ENCODE data around the gene DRAXIN.

DRAXIN gene

DNA sequence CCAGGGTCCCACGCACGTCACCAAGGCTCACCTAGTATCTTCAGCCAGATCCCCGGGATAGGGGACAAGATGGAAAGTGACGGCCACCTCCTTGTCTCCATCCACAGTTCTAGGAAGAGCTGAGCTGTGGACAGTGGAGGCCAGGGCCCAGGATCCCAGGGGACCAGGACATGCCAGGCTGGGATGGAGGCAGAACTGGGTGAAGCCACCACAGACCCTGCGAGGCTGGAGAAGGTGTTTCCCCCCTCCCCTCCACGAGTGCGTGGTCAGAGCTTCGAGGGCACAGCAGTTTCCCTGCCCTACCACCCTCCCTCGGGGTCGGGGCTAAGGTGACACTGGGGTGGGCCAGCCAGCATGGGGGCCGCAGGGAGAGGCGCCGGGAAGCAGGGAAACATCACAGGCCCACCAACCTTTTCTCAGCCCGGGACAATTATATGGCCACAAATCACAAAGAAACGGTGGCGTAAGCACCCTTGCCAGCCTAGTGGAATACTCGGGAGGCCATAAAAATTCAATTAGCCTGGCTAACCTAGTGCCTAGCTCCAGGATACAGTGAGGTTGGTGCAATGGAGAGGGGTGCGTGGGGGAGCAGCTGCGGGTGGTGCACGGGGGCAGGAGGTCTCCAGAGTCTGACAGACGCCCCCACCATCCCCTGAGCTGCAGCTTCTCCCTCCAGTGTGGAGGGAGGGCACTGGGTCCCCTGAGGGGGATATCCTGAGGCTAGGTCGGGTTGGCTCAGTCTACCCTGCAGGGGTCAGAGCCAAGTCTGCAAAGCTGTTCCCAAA is 13.4 kb downstream of the DRAXIN start:
- H3K4me2 ChIP-seq (ENCODE audit: insufficient read depth, low read length) = no peak overlapping the region
- no peak for ATAC-seq (ENCODE audit: insufficient read depth, low read depth)
- no peaks in the 10 kb centered on the region for H3K27me3 ChIP-seq (ENCODE audit: insufficient read depth, low read length, poor library complexity)
- no peaks in the 10 kb centered on the region for H3K9me3 ChIP-seq (ENCODE audit: insufficient read depth, low read length, severe bottlenecking)
- TF ChIP-seq, protein P1, sequence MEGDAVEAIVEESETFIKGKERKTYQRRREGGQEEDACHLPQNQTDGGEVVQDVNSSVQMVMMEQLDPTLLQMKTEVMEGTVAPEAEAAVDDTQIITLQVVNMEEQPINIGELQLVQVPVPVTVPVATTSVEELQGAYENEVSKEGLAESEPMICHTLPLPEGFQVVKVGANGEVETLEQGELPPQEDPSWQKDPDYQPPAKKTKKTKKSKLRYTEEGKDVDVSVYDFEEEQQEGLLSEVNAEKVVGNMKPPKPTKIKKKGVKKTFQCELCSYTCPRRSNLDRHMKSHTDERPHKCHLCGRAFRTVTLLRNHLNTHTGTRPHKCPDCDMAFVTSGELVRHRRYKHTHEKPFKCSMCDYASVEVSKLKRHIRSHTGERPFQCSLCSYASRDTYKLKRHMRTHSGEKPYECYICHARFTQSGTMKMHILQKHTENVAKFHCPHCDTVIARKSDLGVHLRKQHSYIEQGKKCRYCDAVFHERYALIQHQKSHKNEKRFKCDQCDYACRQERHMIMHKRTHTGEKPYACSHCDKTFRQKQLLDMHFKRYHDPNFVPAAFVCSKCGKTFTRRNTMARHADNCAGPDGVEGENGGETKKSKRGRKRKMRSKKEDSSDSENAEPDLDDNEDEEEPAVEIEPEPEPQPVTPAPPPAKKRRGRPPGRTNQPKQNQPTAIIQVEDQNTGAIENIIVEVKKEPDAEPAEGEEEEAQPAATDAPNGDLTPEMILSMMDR (IDR thresholded peaks at IDR 0.05; ENCODE audit: borderline replicate concordance, extremely low read depth, low read length, poor library complexity, severe bottlenecking) = no peak
- no peak for TF ChIP-seq EZH2 (IDR thresholded peaks at IDR 0.05; ENCODE audit: borderline replicate concordance, low read depth, low read length, severe bottlenecking)
- no peak overlapping the region for H3K4me3 ChIP-seq (ENCODE audit: low read depth in 1 of 2, low read length in 2 of 2)
- no peak overlapping the region for H3K27ac ChIP-seq (ENCODE audit: low read length)
- H4K20me1 ChIP-seq (ENCODE audit: insufficient read depth, low read length) = peaks cover 3% of the 10 kb centered on the region
- H3K9ac ChIP-seq (ENCODE audit: low read depth, low read length) = no peak overlapping the region
- H2AFZ ChIP-seq (ENCODE audit: low read depth, low read length) = no peak overlapping the region
- DNase-seq = no peak
- no peaks in the 10 kb centered on the region for H3K79me2 ChIP-seq (ENCODE audit: insufficient read depth, low read length)
- no peaks in the 10 kb centered on the region for H3K4me1 ChIP-seq (ENCODE audit: insufficient read depth, low read length)
- no peaks in the 10 kb centered on the region for H3K36me3 ChIP-seq (ENCODE audit: insufficient read depth, low read length)

DNA sequence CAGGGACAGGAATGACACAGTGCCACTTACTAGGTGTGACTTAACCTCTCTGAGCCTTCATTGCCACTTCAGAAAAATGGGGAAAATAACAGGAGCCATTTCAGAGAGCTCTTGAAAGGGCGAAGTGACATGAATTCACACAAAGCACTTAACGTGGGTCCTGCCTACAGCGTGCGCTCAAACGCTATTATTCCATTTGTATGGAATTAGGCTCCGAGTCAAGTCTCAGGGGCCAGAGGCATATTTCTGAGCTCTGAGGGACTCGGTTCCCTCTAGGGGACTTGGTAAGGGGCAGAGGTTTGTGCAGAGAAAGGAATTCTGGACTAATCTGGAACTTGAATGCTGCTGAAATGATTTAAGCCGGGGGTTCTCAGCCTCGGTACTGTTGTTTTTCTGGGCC is 14.1 kb downstream of the DRAXIN start:
- no peak overlapping the region for H3K27ac ChIP-seq (ENCODE audit: low read length)
- no peaks in the 10 kb centered on the region for H3K36me3 ChIP-seq (ENCODE audit: insufficient read depth, low read length)
- H4K20me1 ChIP-seq (ENCODE audit: insufficient read depth, low read length) = peaks cover 3% of the 10 kb centered on the region
- H3K9ac ChIP-seq (ENCODE audit: low read depth, low read length) = no peak overlapping the region
- ATAC-seq (ENCODE audit: insufficient read depth, low read depth) = no peak
- DNase-seq = no peak
- H3K4me2 ChIP-seq (ENCODE audit: insufficient read depth, low read length) = no peak overlapping the region
- H3K27me3 ChIP-seq (ENCODE audit: insufficient read depth, low read length, poor library complexity) = no peaks in the 10 kb centered on the region
- TF ChIP-seq, protein P1 (IDR thresholded peaks at IDR 0.05; ENCODE audit: borderline replicate concordance, extremely low read depth, low read length, poor library complexity, severe bottlenecking) = no peak
- no peak for TF ChIP-seq EZH2 (IDR thresholded peaks at IDR 0.05; ENCODE audit: borderline replicate concordance, low read depth, low read length, severe bottlenecking)
- no peak overlapping the region for H2AFZ ChIP-seq (ENCODE audit: low read depth, low read length)
- H3K4me1 ChIP-seq (ENCODE audit: insufficient read depth, low read length) = no peaks in the 10 kb centered on the region
- H3K4me3 ChIP-seq (ENCODE audit: low read depth in 1 of 2, low read length in 2 of 2) = no peak overlapping the region
- H3K9me3 ChIP-seq (ENCODE audit: insufficient read depth, low read length, severe bottlenecking) = no peaks in the 10 kb centered on the region
- H3K79me2 ChIP-seq (ENCODE audit: insufficient read depth, low read length) = no peaks in the 10 kb centered on the region

DNA sequence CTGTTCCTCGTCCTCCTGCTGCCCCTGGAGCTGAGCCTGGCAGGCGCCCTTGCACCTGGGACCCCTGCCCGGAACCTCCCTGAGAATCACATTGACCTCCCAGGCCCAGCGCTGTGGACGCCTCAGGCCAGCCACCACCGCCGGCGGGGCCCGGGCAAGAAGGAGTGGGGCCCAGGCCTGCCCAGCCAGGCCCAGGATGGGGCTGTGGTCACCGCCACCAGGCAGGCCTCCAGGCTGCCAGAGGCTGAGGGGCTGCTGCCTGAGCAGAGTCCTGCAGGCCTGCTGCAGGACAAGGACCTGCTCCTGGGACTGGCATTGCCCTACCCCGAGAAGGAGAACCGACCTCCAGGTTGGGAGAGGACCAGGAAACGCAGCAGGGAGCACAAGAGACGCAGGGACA is 14.8 kb downstream of the DRAXIN start:
- Histone ChIP-seq H3K27ac (ENCODE audit: low read length) (no peak overlapping the region), H3K9me3 (ENCODE audit: insufficient read depth, low read length, severe bottlenecking) (no peaks in the 10 kb centered on the region), H3K9ac (ENCODE audit: low read depth, low read length) (no peak overlapping the region), H3K36me3 (ENCODE audit: insufficient read depth, low read length) (no peaks in the 10 kb centered on the region), H3K79me2 (ENCODE audit: insufficient read depth, low read length) (no peaks in the 10 kb centered on the region), H3K4me3 (ENCODE audit: low read depth in 1 of 2, low read length in 2 of 2) (no peak overlapping the region), H3K4me2 (ENCODE audit: insufficient read depth, low read length) (no peak overlapping the region), H3K27me3 (ENCODE audit: insufficient read depth, low read length, poor library complexity) (no peaks in the 10 kb centered on the region), H3K4me1 (ENCODE audit: insufficient read depth, low read length) (no peaks in the 10 kb centered on the region), H4K20me1 (ENCODE audit: insufficient read depth, low read length) (peaks cover 6% of the 10 kb centered on the region), H2AFZ (ENCODE audit: low read depth, low read length) (no peak overlapping the region)
- no peak for DNase-seq
- TF ChIP-seq EZH2 (IDR thresholded peaks at IDR 0.05; ENCODE audit: borderline replicate concordance, low read depth, low read length, severe bottlenecking) = no peak
- TF ChIP-seq, protein P1 (IDR thresholded peaks at IDR 0.05; ENCODE audit: borderline replicate concordance, extremely low read depth, low read length, poor library complexity, severe bottlenecking) = no peak
- no peak for ATAC-seq (ENCODE audit: insufficient read depth, low read depth)
